GM18909 (cell line): Measurements from ENCODE around the gene LONRF2.
"Not testable (repeated sequence)": the region's sequence is repeated elsewhere in the genome, so short reads cannot be mapped to it uniquely, and the experiment has no call there.

Source experiments
- ATAC-seq: cut with Tn5 transposase; IDR thresholded peaks from one replicate; pipeline ENCODE4 v1.9.1; 2021; ENCODE audit warnings: mild to moderate bottlenecking; ENCODE audit not compliant: unreplicated experiment, poor library complexity

LONRF2 gene

GRCh38 chr2:100321866-100322820 lies at the start of gene LONRF2:
Gene LONRF2 (minus strand): TSS chr2:100322501. CDS start chr2:100322093, 408 bp downstream.
- no peak for ATAC-seq

- no peak for ATAC-seq
Observed at GRCh38 chr2:100367163-100367562, 44.9 kb upstream of the LONRF2 start.

GRCh38 chr2:100365434-100365833 lies 43.1 kb upstream of the LONRF2 start:
- ATAC-seq, result no peak

- ATAC-seq, result not testable (repeated sequence)
Observed at GRCh38 chr2:100362269-100362668, 40.0 kb upstream of the LONRF2 start.

- no peak for ATAC-seq
Observed at GRCh38 chr2:100359576-100359975, 37.3 kb upstream of the LONRF2 start.

- no peak for ATAC-seq
Observed at GRCh38 chr2:100358554-100358953, 36.3 kb upstream of the LONRF2 start.

- ATAC-seq, result no peak
Observed at GRCh38 chr2:100352521-100352920, 30.2 kb upstream of the LONRF2 start.

- no peak for ATAC-seq
Observed at GRCh38 chr2:100350661-100351185, 28.4 kb upstream of the LONRF2 start.

- not testable (repeated sequence) for ATAC-seq
Observed at GRCh38 chr2:100345144-100345543, 22.8 kb upstream of the LONRF2 start.

GRCh38 chr2:100344433-100344832 lies 22.1 kb upstream of the LONRF2 start:
- no peak for ATAC-seq

GRCh38 chr2:100342466-100342865 lies 20.2 kb upstream of the LONRF2 start:
- not testable (repeated sequence) for ATAC-seq

- ATAC-seq, result no peak
Observed at GRCh38 chr2:100339823-100340222, 17.5 kb upstream of the LONRF2 start.

- no peak for ATAC-seq
Observed at GRCh38 chr2:100334929-100335328, 12.6 kb upstream of the LONRF2 start.

GRCh38 chr2:100327742-100328141 lies 5.4 kb upstream of the LONRF2 start:
- no peak for ATAC-seq

- no peak for ATAC-seq
Observed at GRCh38 chr2:100321179-100321865, 979 bp downstream of the LONRF2 start.

GRCh38 chr2:100320547-100321178 lies 1.6 kb downstream of the LONRF2 start:
- ATAC-seq, result no peak

- no peak for ATAC-seq
Observed at GRCh38 chr2:100317634-100318033, 4.7 kb downstream of the LONRF2 start.

- no peak for ATAC-seq
Observed at GRCh38 chr2:100309973-100310719, 12.2 kb downstream of the LONRF2 start.

GRCh38 chr2:100309311-100309710 lies 13.0 kb downstream of the LONRF2 start:
- ATAC-seq, result no peak

- ATAC-seq, result no peak
Observed at GRCh38 chr2:100303744-100304143, 18.6 kb downstream of the LONRF2 start.
